DMS153 treated with DMSO at 0.1 percent for 48 hours (cell line): Measurements from ENCODE around the gene OR5A2.
A peak's percentile ranks its signal among the peaks of the same experiment; 100 is the strongest.
"Not testable (repeated sequence)": the region's sequence is repeated elsewhere in the genome, so short reads cannot be mapped to it uniquely, and the experiment has no call there.

Source experiments
- DNase-seq: peaks from one replicate; lab custom pipeline; 2025; ENCODE audit not compliant: unreplicated experiment; lab: John Stamatoyannopoulos, UW

The OR5A2 gene

GRCh38 chr11:59426361-59427067 is at the start of gene OR5A2:
Gene OR5A2, minus strand, starts transcription at chr11:59426413. Its CDS starts 3,460 bp downstream, at chr11:59422953.
- DNase-seq: peak; percentile 55

- DNase-seq: no peak
Observed at GRCh38 chr11:59475176-59475575, 49.0 kb upstream of the OR5A2 start.

GRCh38 chr11:59473015-59473414 is 46.8 kb upstream of the OR5A2 start, which contains the start of gene OR4D10:
Gene OR4D10, plus strand, starts transcription at chr11:59473315. Its CDS starts 4,115 bp downstream, at chr11:59477430.
- DNase-seq: no peak

- DNase-seq: no peak
Observed at GRCh38 chr11:59463190-59463641, 37.0 kb upstream of the OR5A2 start.

- DNase-seq: no peak
Observed at GRCh38 chr11:59459916-59460315, 33.7 kb upstream of the OR5A2 start.

GRCh38 chr11:59456661-59457060 is 30.4 kb upstream of the OR5A2 start, which contains the start of gene OR4D6:
Gene OR4D6, plus strand, starts transcription at chr11:59456961. Its CDS starts 0 bp downstream, at chr11:59456961.
- DNase-seq: no peak

GRCh38 chr11:59448484-59448883 is 22.3 kb upstream of the OR5A2 start:
- DNase-seq: no peak

- not testable (repeated sequence) for DNase-seq
Observed at GRCh38 chr11:59445624-59446023, 19.4 kb upstream of the OR5A2 start.

- no peak for DNase-seq
Observed at GRCh38 chr11:59437770-59438169, 11.6 kb upstream of the OR5A2 start.

- DNase-seq: no peak
Observed at GRCh38 chr11:59436169-59436568, 10.0 kb upstream of the OR5A2 start, which contains the start of gene OR5A1. Gene OR5A1, plus strand, starts transcription at chr11:59436469. Its CDS starts 6,700 bp downstream, at chr11:59443169.

- peak; percentile 35 for DNase-seq
Observed at GRCh38 chr11:59429924-59430516, 3.8 kb upstream of the OR5A2 start.

GRCh38 chr11:59427068-59427382 is 812 bp upstream of the OR5A2 start:
- DNase-seq: no peak

GRCh38 chr11:59425131-59425530 is 1.1 kb downstream of the OR5A2 start:
- DNase-seq: no peak

- DNase-seq: no peak
Observed at GRCh38 chr11:59423835-59424234, 2.4 kb downstream of the OR5A2 start.

- no peak for DNase-seq
Observed at GRCh38 chr11:59418156-59418555, 8.1 kb downstream of the OR5A2 start.

- no peak for DNase-seq
Observed at GRCh38 chr11:59417023-59417422, 9.2 kb downstream of the OR5A2 start.

- no peak for DNase-seq
Observed at GRCh38 chr11:59416613-59417012, 9.6 kb downstream of the OR5A2 start.

- DNase-seq: no peak
Observed at GRCh38 chr11:59415111-59415510, 11.1 kb downstream of the OR5A2 start.

- DNase-seq: no peak
Observed at GRCh38 chr11:59413646-59414045, 12.6 kb downstream of the OR5A2 start.

- no peak for DNase-seq
Observed at GRCh38 chr11:59403546-59403945, 22.7 kb downstream of the OR5A2 start.

- no peak for DNase-seq
Observed at GRCh38 chr11:59401262-59401552, 25.0 kb downstream of the OR5A2 start.

- no peak for DNase-seq
Observed at GRCh38 chr11:59400461-59401261, 25.6 kb downstream of the OR5A2 start.
